Activated T-cell treated with anti-CD3 and anti-CD28 coated beads, Interleukin-2, amount 50 U/mL, for 4 hours (primary cell): Measurements from ENCODE around the gene CRYGN. TPM values are rescaled to one million over a fixed set of nuclear protein-coding genes. Genes with fewer than 3 reads are reported as not detected.

ENCODE experiments used
- ATAC-seq, 2 donors: fragments of 200-7000 bp; cut with Tn5 transposase; one replicate each; pipeline ENCODE4 v1.10.0; 2021
- DNase-seq: peaks from one replicate; pipeline ENCODE4 v3.0.0-alpha.2; 2020
- H3K27me3 Mint-ChIP-seq: one replicate; pipeline ENCODE4 v1.8.0; 2021; ENCODE audit warnings: low read depth, mixed read lengths
- H3K36me3 Mint-ChIP-seq: one replicate; pipeline ENCODE4 v1.8.0; 2022; ENCODE audit warnings: mixed read lengths; ENCODE audit not compliant: insufficient read depth
- H3K4me1 Mint-ChIP-seq: one replicate; pipeline ENCODE4 v1.8.0; 2021; ENCODE audit warnings: low read depth, mixed read lengths
- H3K4me3 Mint-ChIP-seq: one replicate; pipeline ENCODE4 v1.8.0; 2021; ENCODE audit warnings: mild to moderate bottlenecking, moderate library complexity, mixed read lengths
- H3K9me3 Mint-ChIP-seq: one replicate; pipeline ENCODE4 v1.8.0; 2021; ENCODE audit warnings: mixed read lengths
- total RNA-seq, 3 donors: library from RNA; stranded (reverse); gene quantifications; one replicate each; pipeline ENCODE4 v1.2.1, GENCODE V29; 2021

CRYGN gene, protein sequence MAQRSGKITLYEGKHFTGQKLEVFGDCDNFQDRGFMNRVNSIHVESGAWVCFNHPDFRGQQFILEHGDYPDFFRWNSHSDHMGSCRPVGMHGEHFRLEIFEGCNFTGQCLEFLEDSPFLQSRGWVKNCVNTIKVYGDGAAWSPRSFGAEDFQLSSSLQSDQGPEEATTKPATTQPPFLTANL
- total RNA-seq = not detected

DNA sequence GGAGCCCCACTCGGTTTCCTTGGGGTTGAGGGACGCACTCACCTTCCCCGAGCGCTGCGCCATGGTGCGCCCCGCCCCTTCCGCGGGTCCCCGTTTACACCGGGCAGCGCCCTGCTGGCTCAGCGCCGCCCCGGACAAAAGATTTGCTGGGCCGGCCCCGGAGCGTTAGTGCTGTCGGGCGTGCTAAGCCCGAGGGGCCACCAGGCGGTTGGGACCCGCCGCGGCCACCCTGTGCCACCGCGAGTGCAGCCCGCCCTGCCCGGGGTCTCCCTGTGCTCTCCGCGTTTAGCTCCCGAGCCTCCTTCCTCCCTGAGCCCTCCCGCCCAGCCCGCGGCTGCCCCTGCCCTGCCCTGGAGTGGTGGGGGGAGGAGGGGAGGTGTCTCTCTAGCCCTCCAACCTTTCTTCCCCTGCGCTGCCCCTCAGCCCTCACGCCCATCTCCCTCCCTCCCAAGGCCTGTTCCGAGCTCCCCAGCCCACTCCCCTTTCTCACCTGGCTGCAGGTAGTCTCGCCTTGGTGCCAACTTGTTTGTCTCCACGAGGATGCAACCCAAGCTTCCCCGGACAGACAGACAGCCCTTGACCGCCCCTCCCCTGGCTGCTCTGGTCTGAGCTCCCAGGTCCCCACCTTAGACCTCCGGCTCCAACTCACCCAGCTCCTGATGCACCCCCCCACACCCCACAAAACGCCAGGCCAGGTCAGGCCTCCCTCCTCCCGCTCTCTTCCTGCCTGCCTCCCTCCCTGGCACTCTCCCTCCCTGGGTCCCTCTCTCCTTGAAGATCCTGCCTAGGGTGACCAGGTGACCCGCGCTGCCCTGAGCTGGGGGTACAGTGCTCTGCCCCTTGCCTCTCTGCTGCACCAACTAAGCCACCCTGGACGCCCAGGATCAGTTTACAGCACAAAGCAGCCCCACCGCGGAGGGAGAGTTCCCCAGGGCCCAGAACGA is at the start of gene CRYGN:
Gene CRYGN (minus strand): TSS at position 287 of the 944 bp plus-strand sequence. CDS start 224 bp downstream, at position 63.
- H3K9me3 Mint-ChIP-seq = no peaks in the 10 kb centered on the region
- DNase-seq (no peak), ATAC-seq (peak; percentile 49 to 56)
- peaks cover 32% of the 10 kb centered on the region for H3K4me1 Mint-ChIP-seq
- no peaks in the 10 kb centered on the region for H3K36me3 Mint-ChIP-seq
- H3K27me3 Mint-ChIP-seq = peaks cover 4% of the 10 kb centered on the region
- H3K4me3 Mint-ChIP-seq = peak within 1 kb of the TSS; percentile 52

- Mint-ChIP-seq H3K27me3 (no peaks in the 10 kb centered on the region), H3K4me3 (no peak overlapping the region), H3K9me3 (no peaks in the 10 kb centered on the region), H3K4me1 (peaks cover 24% of the 10 kb centered on the region), H3K36me3 (peaks cover 43% of the 10 kb centered on the region)
- DNase-seq (no peak), ATAC-seq (no peak)
These were observed 49.6 kb upstream of the CRYGN start for GRCh38 chr7:151489498-151489897.

DNA sequence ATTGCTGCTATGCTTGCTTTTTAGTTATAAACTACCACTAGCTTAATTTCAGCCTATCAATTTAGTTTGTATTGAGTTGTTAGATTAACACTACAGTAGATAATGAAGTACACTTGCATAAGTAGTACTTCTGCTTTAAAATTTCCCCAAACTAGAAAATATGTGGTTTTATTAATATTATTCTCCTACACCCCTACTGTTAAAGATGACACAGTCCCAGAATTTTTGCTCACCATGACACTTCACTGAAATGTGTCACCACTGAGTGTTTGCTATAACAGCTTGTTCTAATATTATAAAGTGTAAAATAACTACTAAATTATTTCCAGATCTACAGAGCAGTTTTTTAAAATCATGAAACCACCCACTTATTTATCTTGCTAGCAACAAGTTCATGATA is 48.2 kb upstream of the CRYGN start:
- DNase-seq (no peak), ATAC-seq (no peak)
- H3K4me3 Mint-ChIP-seq = no peak overlapping the region
- peaks cover 13% of the 10 kb centered on the region for H3K4me1 Mint-ChIP-seq
- no peaks in the 10 kb centered on the region for H3K9me3 Mint-ChIP-seq
- peaks cover 49% of the 10 kb centered on the region for H3K36me3 Mint-ChIP-seq
- no peaks in the 10 kb centered on the region for H3K27me3 Mint-ChIP-seq

GRCh38 chr7:151487228-151487627 is 47.3 kb upstream of the CRYGN start:
- Mint-ChIP-seq H3K27me3 (no peaks in the 10 kb centered on the region), H3K36me3 (peaks cover 55% of the 10 kb centered on the region), H3K4me1 (peaks cover 18% of the 10 kb centered on the region), H3K9me3 (no peaks in the 10 kb centered on the region), H3K4me3 (no peak overlapping the region)
- DNase-seq = no peak
- ATAC-seq = no peak

DNA sequence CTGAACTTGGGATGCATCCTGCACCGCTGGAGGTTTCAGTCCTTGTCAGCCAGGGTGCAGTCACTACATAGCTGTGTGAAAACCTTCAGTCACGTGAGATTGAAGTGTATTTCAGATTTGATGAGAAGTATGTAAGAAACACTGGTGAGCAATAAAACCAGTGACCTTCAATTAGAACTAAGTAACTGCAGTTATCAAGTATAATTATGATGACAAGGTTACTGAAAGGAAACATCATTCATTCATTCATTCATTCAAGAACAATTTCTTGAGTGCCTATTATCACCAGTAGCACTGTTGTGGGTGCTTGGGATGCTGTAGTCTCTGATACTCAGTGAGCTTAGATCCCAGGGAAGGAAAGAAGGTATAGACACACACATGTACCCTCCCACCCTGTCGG is 46.1 kb upstream of the CRYGN start:
- Mint-ChIP-seq H3K27me3 (no peaks in the 10 kb centered on the region), H3K36me3 (peaks cover 61% of the 10 kb centered on the region), H3K9me3 (no peaks in the 10 kb centered on the region), H3K4me1 (peaks cover 25% of the 10 kb centered on the region), H3K4me3 (no peak overlapping the region)
- DNase-seq = no peak
- ATAC-seq = no peak

- H3K4me3 Mint-ChIP-seq = no peak overlapping the region
- peak; percentile 77 to 80 for ATAC-seq
- peaks cover 55% of the 10 kb centered on the region for H3K36me3 Mint-ChIP-seq
- DNase-seq = no peak
- no peaks in the 10 kb centered on the region for H3K27me3 Mint-ChIP-seq
- peaks cover 25% of the 10 kb centered on the region for H3K4me1 Mint-ChIP-seq
- no peaks in the 10 kb centered on the region for H3K9me3 Mint-ChIP-seq
These were observed 45.2 kb upstream of the CRYGN start for GRCh38 chr7:151484971-151485707.

DNA sequence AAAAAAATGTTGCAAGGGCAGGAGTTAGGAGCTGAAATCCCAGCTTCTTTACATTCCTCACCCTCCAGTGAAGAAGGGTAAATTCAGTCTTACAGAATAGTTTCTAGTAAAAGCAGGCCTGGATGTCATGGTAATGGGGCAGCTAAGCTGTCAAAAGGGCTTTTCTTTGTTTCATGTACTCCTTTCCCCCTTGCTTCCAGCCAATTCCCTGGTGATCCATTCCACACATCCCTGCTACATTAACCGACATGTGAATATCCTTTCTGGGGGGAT is 43.7 kb upstream of the CRYGN start:
- Mint-ChIP-seq H3K4me1 (peaks cover 29% of the 10 kb centered on the region), H3K9me3 (no peaks in the 10 kb centered on the region), H3K27me3 (no peaks in the 10 kb centered on the region), H3K36me3 (peaks cover 57% of the 10 kb centered on the region), H3K4me3 (no peak overlapping the region)
- ATAC-seq (no peak), DNase-seq (no peak)

- Mint-ChIP-seq H3K4me3 (no peak overlapping the region), H3K4me1 (peaks cover 29% of the 10 kb centered on the region), H3K27me3 (no peaks in the 10 kb centered on the region), H3K36me3 (peaks cover 56% of the 10 kb centered on the region), H3K9me3 (no peaks in the 10 kb centered on the region)
- DNase-seq (no peak), ATAC-seq (no peak)
These were observed 43.2 kb upstream of the CRYGN start for GRCh38 chr7:151482883-151483710.

GRCh38 chr7:151481650-151482505 is 41.9 kb upstream of the CRYGN start:
- no peak overlapping the region for H3K4me3 Mint-ChIP-seq

GRCh38 chr7:151477867-151478266 is 37.9 kb upstream of the CRYGN start:
- no peaks in the 10 kb centered on the region for H3K9me3 Mint-ChIP-seq
- H3K4me3 Mint-ChIP-seq = no peak overlapping the region
- H3K36me3 Mint-ChIP-seq = peaks cover 42% of the 10 kb centered on the region
- ATAC-seq (no peak), DNase-seq (no peak)
- no peaks in the 10 kb centered on the region for H3K27me3 Mint-ChIP-seq
- H3K4me1 Mint-ChIP-seq = peaks cover 25% of the 10 kb centered on the region

More at GRCh38 chr7:151481650-151482505, 41.9 kb upstream of the CRYGN start:
- ATAC-seq (no peak), DNase-seq (no peak)
- H3K36me3 Mint-ChIP-seq = peaks cover 54% of the 10 kb centered on the region
- H3K9me3 Mint-ChIP-seq = no peaks in the 10 kb centered on the region
- H3K27me3 Mint-ChIP-seq = no peaks in the 10 kb centered on the region
- H3K4me1 Mint-ChIP-seq = peaks cover 29% of the 10 kb centered on the region

DNA sequence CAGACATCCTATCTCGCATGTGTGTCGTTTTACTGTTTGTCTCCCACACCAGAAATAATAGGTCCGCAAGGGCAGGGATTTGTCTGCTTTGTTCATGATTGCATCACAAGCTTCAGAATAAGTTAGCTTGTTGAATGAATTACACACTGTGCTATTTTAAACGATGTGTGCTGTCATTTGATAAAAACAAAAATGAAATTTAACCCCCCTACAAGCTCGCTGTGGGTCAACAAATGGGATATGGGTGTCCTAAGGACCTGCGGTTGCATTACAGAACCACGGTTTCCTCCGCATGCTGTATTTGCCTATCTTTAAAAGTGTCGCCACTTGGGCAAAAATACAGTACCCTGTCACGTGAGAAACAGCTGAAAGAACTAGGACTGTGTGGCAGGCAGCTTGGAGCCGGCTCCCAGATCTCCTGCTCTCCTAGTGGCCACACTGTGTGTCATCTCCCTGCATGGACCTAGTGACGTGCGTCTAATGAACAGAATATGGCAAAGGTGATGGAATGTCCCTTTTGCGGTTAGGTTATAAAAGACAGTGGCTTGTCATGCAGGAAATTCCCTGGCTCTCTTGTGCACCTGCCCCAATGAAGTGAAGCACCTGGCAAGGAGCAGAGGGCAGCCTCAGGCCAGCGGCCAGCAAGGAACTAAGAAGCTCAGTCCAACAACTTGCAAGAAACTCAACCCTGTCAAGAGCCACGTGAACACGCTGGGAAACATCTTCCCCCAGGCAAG is 32.9 kb upstream of the CRYGN start:
- H3K27me3 Mint-ChIP-seq = no peaks in the 10 kb centered on the region
- no peak overlapping the region for H3K4me3 Mint-ChIP-seq
- DNase-seq (no peak), ATAC-seq (no peak)
- H3K36me3 Mint-ChIP-seq = peaks cover 55% of the 10 kb centered on the region
- H3K9me3 Mint-ChIP-seq = no peaks in the 10 kb centered on the region
- H3K4me1 Mint-ChIP-seq = peaks cover 49% of the 10 kb centered on the region

- H3K4me1 Mint-ChIP-seq = peaks cover 45% of the 10 kb centered on the region
- no peaks in the 10 kb centered on the region for H3K9me3 Mint-ChIP-seq
- H3K4me3 Mint-ChIP-seq = no peak overlapping the region
- no peak for DNase-seq
- H3K36me3 Mint-ChIP-seq = peaks cover 67% of the 10 kb centered on the region
- no peak for ATAC-seq
- H3K27me3 Mint-ChIP-seq = no peaks in the 10 kb centered on the region
These were observed 30.8 kb upstream of the CRYGN start for GRCh38 chr7:151470711-151471110.

DNA sequence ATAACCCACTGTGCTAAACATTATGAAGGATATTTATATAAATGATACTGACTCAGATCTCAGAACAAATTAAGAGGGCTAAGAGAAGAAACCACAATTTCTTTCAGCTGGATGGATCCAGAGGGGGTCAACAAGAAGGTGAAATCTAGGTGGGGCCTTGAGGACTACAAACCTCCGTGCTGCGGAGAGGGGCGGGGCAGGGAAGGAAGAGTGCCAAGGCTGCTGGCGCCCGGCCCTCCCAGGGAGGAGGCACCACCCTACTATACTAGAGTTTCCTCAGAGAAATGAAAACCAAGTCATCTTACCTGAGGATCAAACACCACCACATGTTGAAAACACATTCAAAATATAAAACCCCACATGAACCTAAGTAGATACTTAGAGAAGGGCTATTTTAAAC is 29.3 kb upstream of the CRYGN start:
- DNase-seq (no peak), ATAC-seq (no peak)
- H3K4me1 Mint-ChIP-seq = peaks cover 45% of the 10 kb centered on the region
- peaks cover under 1% of the 10 kb centered on the region for H3K9me3 Mint-ChIP-seq
- no peak overlapping the region for H3K4me3 Mint-ChIP-seq
- no peaks in the 10 kb centered on the region for H3K27me3 Mint-ChIP-seq
- peaks cover 77% of the 10 kb centered on the region for H3K36me3 Mint-ChIP-seq
